ENCODE results near the gene OR52B6. TPM values are rescaled to one million over a fixed set of nuclear protein-coding genes. Genes with fewer than 3 reads are reported as not detected.
"Not testable (repeated sequence)": the region's sequence is repeated elsewhere in the genome, so short reads cannot be mapped to it uniquely, and the experiment has no call there.

OR52B6 gene
- total RNA-seq, 1 donor from 2014 or later, result not detected

- DNase-seq (ENCODE audit: low read depth in 2 of 2), result no peak
These were observed 12.5 kb downstream of the OR52B6 start for GRCh38 chr11:5593146-5593545.

- peak in 1 of 2 donors; percentile 41 for DNase-seq (ENCODE audit: low read depth in 2 of 2)
These were observed 16.0 kb downstream of the OR52B6 start, which contains the start of gene TRIM6 for GRCh38 chr11:5596607-5597201. TSS of gene TRIM6 (plus strand) at chr11:5596637. CDS start at chr11:5596898, 261 bp downstream.

- DNase-seq (ENCODE audit: low read depth in 2 of 2), result no peak
These were observed 17.3 kb downstream of the OR52B6 start for GRCh38 chr11:5597953-5598352.

GRCh38 chr11:5600374-5600851 is 19.7 kb downstream of the OR52B6 start:
- peak; percentile 58 to 80 for DNase-seq (ENCODE audit: low read depth in 2 of 2)

- not testable (repeated sequence) for DNase-seq (ENCODE audit: low read depth in 2 of 2)
These were observed 22.1 kb downstream of the OR52B6 start for GRCh38 chr11:5602791-5603190.

- DNase-seq (ENCODE audit: low read depth in 2 of 2), result no peak
These were observed 22.6 kb downstream of the OR52B6 start for GRCh38 chr11:5603326-5603725.

GRCh38 chr11:5604896-5605295 is 24.2 kb downstream of the OR52B6 start:
- no peak for DNase-seq (ENCODE audit: low read depth in 2 of 2)

GRCh38 chr11:5605849-5606248 is 25.2 kb downstream of the OR52B6 start:
- DNase-seq (ENCODE audit: low read depth in 2 of 2), result peak in 1 of 2 donors; percentile 37

- no peak for DNase-seq (ENCODE audit: low read depth in 2 of 2)
These were observed 28.1 kb downstream of the OR52B6 start for GRCh38 chr11:5608808-5609207.

GRCh38 chr11:5610446-5610845 is 29.8 kb downstream of the OR52B6 start:
- no peak for DNase-seq (ENCODE audit: low read depth in 2 of 2)

GRCh38 chr11:5611627-5612026 is 30.9 kb downstream of the OR52B6 start:
- no peak for DNase-seq (ENCODE audit: low read depth in 2 of 2)

GRCh38 chr11:5618807-5619206 is 38.1 kb downstream of the OR52B6 start:
- DNase-seq (ENCODE audit: low read depth in 2 of 2), result peak in 1 of 2 donors; percentile 12

GRCh38 chr11:5620651-5621521 is 40.2 kb downstream of the OR52B6 start:
- peak; percentile 4 to 96 for DNase-seq (ENCODE audit: low read depth in 2 of 2)

- DNase-seq (ENCODE audit: low read depth in 2 of 2), result no peak
These were observed 40.9 kb downstream of the OR52B6 start for GRCh38 chr11:5621580-5621979.

- no peak for DNase-seq (ENCODE audit: low read depth in 2 of 2)
These were observed 42.1 kb downstream of the OR52B6 start for GRCh38 chr11:5622802-5623201.

GRCh38 chr11:5624489-5625279 is 44.0 kb downstream of the OR52B6 start, which contains the start of gene TRIM34:
TSS of gene TRIM34 (plus strand) at chr11:5625001. CDS start at chr11:5632332, 7,331 bp downstream.
- DNase-seq (ENCODE audit: low read depth in 2 of 2), result peak; percentile 21 to 89

GRCh38 chr11:5625281-5625680 is 44.6 kb downstream of the OR52B6 start:
- no peak for DNase-seq (ENCODE audit: low read depth in 2 of 2)

- no peak for DNase-seq (ENCODE audit: low read depth in 2 of 2)
These were observed 45.5 kb downstream of the OR52B6 start for GRCh38 chr11:5626196-5626595.

GRCh38 chr11:5631417-5631816 is 50.7 kb downstream of the OR52B6 start:
- DNase-seq (ENCODE audit: low read depth in 2 of 2), result no peak

All from dermis microvascular lymphatic vessel endothelial cell (primary cell).